Mesendoderm (in vitro differentiated cells): Measurements from ENCODE around the gene SLC33A1.
"Not testable (repeated sequence)": the region's sequence is repeated elsewhere in the genome, so short reads cannot be mapped to it uniquely, and the experiment has no call there.

Experiments
- DNase-seq: peaks from one replicate; pipeline ENCODE4 v3.0.0; 2013
- H2AK5ac ChIP-seq: 2 replicates; pipeline ENCODE4 v1.6.1; 2013; ENCODE audit warnings: low read length, inconsistent platforms
- H2BK120ac ChIP-seq: 2 replicates; pipeline ENCODE4 v1.6.1; 2013; ENCODE audit warnings: low read depth, mild to moderate bottlenecking, low read length, moderate library complexity, mixed read lengths
- H2BK15ac ChIP-seq: replicated peaks from 2 replicates; pipeline ENCODE4 v1.6.1; 2013; ENCODE audit warnings: low read depth, mild to moderate bottlenecking, moderate library complexity
- H2BK5ac ChIP-seq: 2 replicates; pipeline ENCODE4 v1.6.1; 2013; ENCODE audit warnings: low read length, inconsistent platforms
- H3K18ac ChIP-seq: 2 replicates; pipeline ENCODE4 v1.6.1; 2013; ENCODE audit warnings: mild to moderate bottlenecking, low read length, mixed read lengths
- H3K23ac ChIP-seq: one replicate; pipeline ENCODE4 v1.6.1; 2013; ENCODE audit warnings: low read length
- H3K27ac ChIP-seq: 2 replicates; pipeline ENCODE4 v1.5.1; 2013; ENCODE audit warnings: low read depth, mild to moderate bottlenecking, inconsistent platforms, low read length, moderate library complexity
- H3K27me3 ChIP-seq: 2 replicates; pipeline ENCODE4 v1.6.1; 2013; ENCODE audit warnings: low read length, control low read depth, mild to moderate bottlenecking, inconsistent platforms; ENCODE audit not compliant: insufficient read depth, poor library complexity
- H3K36me3 ChIP-seq: 2 replicates; pipeline ENCODE4 v1.6.1; 2013; ENCODE audit warnings: low read length, inconsistent platforms; ENCODE audit not compliant: control insufficient read depth, insufficient read depth
- H3K4ac ChIP-seq: one replicate; pipeline ENCODE4 v1.6.1; 2013; ENCODE audit warnings: low read depth, mild to moderate bottlenecking, low read length, moderate library complexity
- H3K4me1 ChIP-seq: 2 replicates; pipeline ENCODE4 v1.6.1; 2013; ENCODE audit warnings: low read depth, low read length, inconsistent platforms; ENCODE audit not compliant: control insufficient read depth
- H3K4me2 ChIP-seq: 2 replicates; pipeline ENCODE4 v1.6.1; 2013; ENCODE audit warnings: low read length
- H3K4me3 ChIP-seq: 2 replicates; pipeline ENCODE4 v1.5.1; 2013; ENCODE audit warnings: mild to moderate bottlenecking, low read length
- H3K56ac ChIP-seq: one replicate; pipeline ENCODE4 v1.6.1; 2013; ENCODE audit warnings: low read length
- H3K79me1 ChIP-seq: 2 replicates; pipeline ENCODE4 v1.6.1; 2013; ENCODE audit warnings: low read length, inconsistent platforms
- H3K79me2 ChIP-seq: 2 replicates; pipeline ENCODE4 v1.6.1; 2013; ENCODE audit warnings: mild to moderate bottlenecking, low read length; ENCODE audit not compliant: control insufficient read depth, insufficient read depth
- H3K9ac ChIP-seq: 2 replicates; pipeline ENCODE4 v1.6.1; 2013; ENCODE audit warnings: low read length, inconsistent platforms
- H4K5ac ChIP-seq: one replicate; pipeline ENCODE4 v1.6.1; 2013; ENCODE audit warnings: low read length
- H4K8ac ChIP-seq: one replicate; pipeline ENCODE4 v1.6.1; 2013; ENCODE audit warnings: low read depth, mild to moderate bottlenecking, control low read depth, low read length, moderate library complexity
- WGBS: extraction: QIAGEN DNeasy Blood & Tissue Kit; methylation state at CpG from one replicate; pipeline ENCODE4 v1.1.7; 2013; ENCODE audit warnings: low lambda C conversion rate, missing lambda C conversion rate; ENCODE audit not compliant: insufficient coverage; ENCODE audit errors: extremely low coverage; 5-methylcytosine and 5-hydroxymethylcytosine counted together

The SLC33A1 gene

GRCh38 chr3:155860424-155860823, 6.2 kb upstream of the SLC33A1 start:
- H3K27ac ChIP-seq, H2AK5ac ChIP-seq, H3K4ac ChIP-seq, H3K18ac ChIP-seq, H3K4me2 ChIP-seq, DNase-seq, H4K5ac ChIP-seq, H3K79me1 ChIP-seq, H3K4me3 ChIP-seq, H3K79me2 ChIP-seq, H2BK120ac ChIP-seq, H2BK15ac ChIP-seq, H3K4me1 ChIP-seq, H3K27me3 ChIP-seq, H3K9ac ChIP-seq, H2BK5ac ChIP-seq, H4K8ac ChIP-seq, H3K56ac ChIP-seq, H3K36me3 ChIP-seq, H3K23ac ChIP-seq: not testable (repeated sequence)
- no CpG with 5 or more reads among the region's 5 CpGs for WGBS

DNA sequence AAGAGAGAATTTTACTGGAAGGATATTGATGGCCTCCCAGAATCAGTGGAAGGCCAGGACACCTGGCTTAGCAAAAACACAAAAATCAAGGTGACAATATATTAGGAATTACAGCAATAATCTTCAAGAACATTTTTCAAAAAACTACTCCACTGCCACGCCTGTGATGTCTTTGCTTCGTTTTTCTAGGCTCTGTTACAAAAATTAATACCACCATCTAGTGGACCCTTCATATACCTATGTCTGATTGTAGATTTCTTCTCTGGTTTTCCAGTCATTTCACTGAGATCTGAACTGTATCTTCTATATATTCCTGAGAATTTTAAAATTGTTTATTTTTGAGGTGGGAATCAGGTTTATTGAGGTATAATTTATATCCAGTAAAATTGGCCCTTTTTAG, 5.6 kb upstream of the SLC33A1 start:
- H2BK15ac ChIP-seq: no peak overlapping the region
- H3K79me2 ChIP-seq: no peaks in the 10 kb centered on the region
- no peak overlapping the region for H2AK5ac ChIP-seq
- DNase-seq: no peak
- no peak overlapping the region for H3K9ac ChIP-seq
- H2BK120ac ChIP-seq: no peak overlapping the region
- H4K5ac ChIP-seq: no peak overlapping the region
- no peak overlapping the region for H3K18ac ChIP-seq
- no peak overlapping the region for H2BK5ac ChIP-seq
- no CpG with 5 or more reads among the region's 2 CpGs for WGBS
- no peak overlapping the region for H3K4me3 ChIP-seq
- H3K36me3 ChIP-seq: no peaks in the 10 kb centered on the region
- no peak overlapping the region for H3K4ac ChIP-seq
- no peak overlapping the region for H4K8ac ChIP-seq
- no peak overlapping the region for H3K56ac ChIP-seq
- no peaks in the 10 kb centered on the region for H3K27me3 ChIP-seq
- no peaks in the 10 kb centered on the region for H3K79me1 ChIP-seq
- H3K4me1 ChIP-seq: no peaks in the 10 kb centered on the region
- H3K4me2 ChIP-seq: no peak overlapping the region
- no peak overlapping the region for H3K23ac ChIP-seq
- no peak overlapping the region for H3K27ac ChIP-seq

GRCh38 chr3:155853214-155854140, 750 bp downstream of the SLC33A1 start:
- Histone ChIP-seq H3K27ac (peak overlapping the region; percentile 74), H2BK15ac (no peak overlapping the region), H2BK5ac (no peak overlapping the region), H3K4ac (no peak overlapping the region), H3K23ac (no peak overlapping the region), H3K18ac (no peak overlapping the region), H3K4me2 (peak overlapping the region; percentile 90), H3K27me3 (no peaks in the 10 kb centered on the region), H3K79me2 (peaks cover 23% of the 10 kb centered on the region), H4K5ac (no peak overlapping the region), H3K9ac (peak overlapping the region; percentile 90), H4K8ac (peak overlapping the region; percentile 41), H2AK5ac (no peak overlapping the region), H3K4me1 (peaks cover 5% of the 10 kb centered on the region), H3K36me3 (no peaks in the 10 kb centered on the region), H3K56ac (peak overlapping the region; percentile 92), H3K4me3 (peak overlapping the region; percentile 87), H2BK120ac (no peak overlapping the region), H3K79me1 (peaks cover 6% of the 10 kb centered on the region)
- no CpG with 5 or more reads among the region's 45 CpGs for whole genome bisulfite sequencing
- DNase-seq: peak; percentile 70

DNA sequence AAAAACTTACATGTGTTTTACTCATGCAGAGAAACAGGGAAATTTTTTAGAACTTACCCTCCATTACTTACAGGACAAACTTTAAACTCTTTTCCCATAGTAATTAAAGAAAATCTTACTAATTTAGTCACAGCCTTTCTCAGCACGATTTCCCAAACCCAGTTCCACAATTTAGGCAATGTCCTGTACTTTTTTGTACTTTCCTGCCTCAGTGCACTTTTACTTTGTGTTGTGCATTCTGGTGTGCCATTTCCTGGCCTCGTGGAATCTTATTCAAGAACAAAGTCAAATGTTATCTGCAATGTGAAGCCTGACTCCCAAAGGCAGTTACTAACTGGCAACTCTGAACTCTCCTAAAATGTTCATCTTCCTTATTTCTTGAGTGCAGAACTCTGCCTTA, 1.9 kb downstream of the SLC33A1 start:
- WGBS: no CpG with 5 or more reads among the region's 2 CpGs
- no peak overlapping the region for H2AK5ac ChIP-seq
- H3K27ac ChIP-seq: no peak overlapping the region
- H3K79me2 ChIP-seq: peaks cover 23% of the 10 kb centered on the region
- H4K5ac ChIP-seq: no peak overlapping the region
- H4K8ac ChIP-seq: no peak overlapping the region
- H3K27me3 ChIP-seq: no peaks in the 10 kb centered on the region
- H3K79me1 ChIP-seq: peaks cover 10% of the 10 kb centered on the region
- no peak for DNase-seq
- H3K4me3 ChIP-seq: peak overlapping the region; percentile 87
- H3K56ac ChIP-seq: peak overlapping the region; percentile 79
- H3K4me2 ChIP-seq: peak overlapping the region; percentile 90
- no peak overlapping the region for H3K23ac ChIP-seq
- H3K4me1 ChIP-seq: peaks cover 5% of the 10 kb centered on the region
- H2BK5ac ChIP-seq: no peak overlapping the region
- peak overlapping the region; percentile 90 for H3K9ac ChIP-seq
- H3K4ac ChIP-seq: no peak overlapping the region
- H2BK15ac ChIP-seq: no peak overlapping the region
- no peak overlapping the region for H3K18ac ChIP-seq
- H3K36me3 ChIP-seq: peaks cover 2% of the 10 kb centered on the region
- no peak overlapping the region for H2BK120ac ChIP-seq

DNA sequence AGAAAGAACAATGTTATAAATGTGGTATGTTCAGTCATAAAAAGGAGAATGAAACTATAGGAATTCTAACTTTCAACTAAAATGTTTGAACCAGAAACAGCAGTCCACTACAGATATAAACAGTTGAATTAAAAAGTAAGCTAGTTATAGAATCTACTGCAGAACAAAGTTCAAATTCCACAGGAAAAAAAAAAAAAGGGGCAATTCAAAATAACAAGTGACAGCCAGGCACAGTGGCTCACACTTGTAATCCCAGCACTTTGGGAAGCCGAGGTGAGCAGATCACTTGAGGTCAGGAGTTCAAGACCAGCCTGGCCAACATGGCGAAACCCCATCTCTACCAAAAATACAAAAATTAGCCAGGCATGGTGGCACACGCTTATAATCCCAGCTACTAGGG, 4.8 kb downstream of the SLC33A1 start:
- H3K4ac ChIP-seq, H2BK5ac ChIP-seq, H2AK5ac ChIP-seq, H3K18ac ChIP-seq, H4K5ac ChIP-seq, H3K4me1 ChIP-seq, DNase-seq, H3K27me3 ChIP-seq, H3K79me1 ChIP-seq, H3K27ac ChIP-seq, H3K4me3 ChIP-seq, H4K8ac ChIP-seq, H3K23ac ChIP-seq, H3K4me2 ChIP-seq, H2BK120ac ChIP-seq, H2BK15ac ChIP-seq, H3K9ac ChIP-seq, H3K56ac ChIP-seq, H3K36me3 ChIP-seq: not testable (repeated sequence)
- no CpG with 5 or more reads among the region's 3 CpGs for WGBS
- peaks cover 23% of the 10 kb centered on the region for H3K79me2 ChIP-seq
